ENCODE measurements around the gene IMP4. TPM values are rescaled to one million over a fixed set of nuclear protein-coding genes. Genes with fewer than 3 reads are reported as not detected.

IMP4 gene
- total and polyA plus RNA-seq, 8 donors = 46.8 to 84.7 (median 65.0) TPM

GRCh38 chr2:130355172-130355577 is 12.5 kb downstream of the IMP4 start:
- Histone ChIP-seq H3K9me3 (no peaks in the 10 kb centered on the region), H3K4me3 (peak overlapping the region; percentile 67 to 95 (median 78)), H3K27ac (peak overlapping the region; percentile 77 to 88 (median 84)), H3K27me3 (no peaks in the 10 kb centered on the region), H3K36me3 (no peaks in the 10 kb centered on the region), H3K4me1 (peaks cover 0 to 24% (median 3%) of the 10 kb centered on the region in 3 donors)
- intact Hi-C loops (cut with DNase I) = no loop called here
- ATAC-seq = peak; percentile 3 to 17 (median 6)
- TF ChIP-seq CTCF (IDR thresholded peaks at IDR 0.05) = no peak
- WGBS, 2 donors = 5% methylated on average over 18 to 21 of the region's 21 CpGs
- no peak for DNase-seq
- no peak for FAIRE-seq

- Histone ChIP-seq H3K36me3 (no peaks in the 10 kb centered on the region), H3K9me3 (no peaks in the 10 kb centered on the region), H3K27me3 (no peaks in the 10 kb centered on the region), H3K4me1 (peaks cover 0 to 24% (median 3%) of the 10 kb centered on the region in 3 donors), H3K4me3 (peak within 1 kb of the TSS; percentile 67 to 95 (median 78)), H3K27ac (peak within 1 kb of the TSS; percentile 77 to 88 (median 84))
- peak; percentile 88 to 95 (median 92) for DNase-seq
- ATAC-seq = peak; percentile 91 to 96 (median 96)
- intact Hi-C loops (cut with DNase I) = no loop called here
- WGBS, 2 donors = 1% methylated on average over 61 to 107 of the region's 107 CpGs
- peak; percentile 34 to 48 (median 44) for TF ChIP-seq CTCF (IDR thresholded peaks at IDR 0.05)
- FAIRE-seq = no peak
These were observed 13.1 kb downstream of the IMP4 start, which contains the start of gene PTPN18 for GRCh38 chr2:130355578-130356431. Gene PTPN18, plus strand, starts transcription at chr2:130356056. Its CDS starts 52 bp downstream, at chr2:130356108.

GRCh38 chr2:130357864-130358263 is 15.2 kb downstream of the IMP4 start:
- FAIRE-seq = no peak
- ATAC-seq = no peak
- DNase-seq = no peak
- Histone ChIP-seq H3K4me3 (no peak overlapping the region), H3K27ac (no peak overlapping the region), H3K27me3 (no peaks in the 10 kb centered on the region), H3K9me3 (no peaks in the 10 kb centered on the region), H3K4me1 (peaks cover 0 to 18% (median 3%) of the 10 kb centered on the region in 3 donors), H3K36me3 (no peaks in the 10 kb centered on the region)
- WGBS, 2 donors = 94 to 97% methylated on average over 7 of the region's 7 CpGs
- intact Hi-C loops (cut with DNase I) = no loop called here
- TF ChIP-seq CTCF (IDR thresholded peaks at IDR 0.05) = no peak

- ATAC-seq = no peak
- no peak for DNase-seq
These were observed 16.0 kb downstream of the IMP4 start for GRCh38 chr2:130358420-130359350.

More at GRCh38 chr2:130358420-130359350, 16.0 kb downstream of the IMP4 start:
- Histone ChIP-seq H3K4me3 (no peak overlapping the region), H3K27me3 (no peaks in the 10 kb centered on the region), H3K9me3 (no peaks in the 10 kb centered on the region), H3K36me3 (no peaks in the 10 kb centered on the region), H3K27ac (no peak overlapping the region), H3K4me1 (peaks cover 0 to 12% (median 3%) of the 10 kb centered on the region in 3 donors)
- intact Hi-C loops (cut with DNase I) = no loop called here
- TF ChIP-seq CTCF (IDR thresholded peaks at IDR 0.05) = no peak
- FAIRE-seq = no peak
- 93 to 94% methylated on average over 33 of the region's 33 CpGs for WGBS, 2 donors

Data from pancreas (tissue), 10 donors.